ENCODE data around the gene SNRK.

The SNRK gene

DNA sequence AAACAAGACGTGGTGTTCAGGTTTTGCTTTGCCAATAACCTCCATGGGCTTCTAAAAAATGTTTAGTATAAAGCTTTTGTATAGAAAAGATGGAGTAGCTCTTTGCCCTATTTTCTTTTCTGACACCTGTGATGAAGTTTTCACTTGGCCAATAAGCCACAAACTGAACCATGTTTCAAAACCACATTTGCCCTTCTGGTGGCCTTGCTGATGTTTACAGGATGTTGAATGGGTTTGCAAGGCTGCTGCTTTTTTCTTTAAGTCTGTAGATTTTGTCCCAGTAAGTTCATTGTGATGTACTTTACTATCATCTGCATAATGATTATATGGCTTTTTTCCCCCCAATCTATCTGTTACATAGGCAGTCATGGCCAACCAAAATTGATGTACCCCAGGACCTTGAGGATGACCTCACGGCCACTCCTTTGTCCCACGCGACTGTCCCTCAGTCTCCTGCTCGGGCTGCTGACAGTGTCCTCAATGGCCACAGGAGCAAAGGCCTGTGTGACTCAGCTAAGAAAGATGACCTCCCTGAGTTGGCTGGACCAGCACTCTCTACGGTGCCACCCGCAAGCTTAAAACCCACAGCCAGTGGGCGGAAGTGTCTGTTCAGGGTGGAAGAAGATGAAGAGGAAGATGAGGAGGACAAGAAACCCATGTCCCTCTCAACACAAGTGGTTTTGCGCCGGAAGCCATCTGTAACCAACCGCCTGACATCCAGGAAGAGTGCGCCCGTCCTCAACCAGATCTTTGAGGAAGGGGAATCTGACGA lies 60.8 kb downstream of the SNRK start:
- TF ChIP-seq, protein P1, sequence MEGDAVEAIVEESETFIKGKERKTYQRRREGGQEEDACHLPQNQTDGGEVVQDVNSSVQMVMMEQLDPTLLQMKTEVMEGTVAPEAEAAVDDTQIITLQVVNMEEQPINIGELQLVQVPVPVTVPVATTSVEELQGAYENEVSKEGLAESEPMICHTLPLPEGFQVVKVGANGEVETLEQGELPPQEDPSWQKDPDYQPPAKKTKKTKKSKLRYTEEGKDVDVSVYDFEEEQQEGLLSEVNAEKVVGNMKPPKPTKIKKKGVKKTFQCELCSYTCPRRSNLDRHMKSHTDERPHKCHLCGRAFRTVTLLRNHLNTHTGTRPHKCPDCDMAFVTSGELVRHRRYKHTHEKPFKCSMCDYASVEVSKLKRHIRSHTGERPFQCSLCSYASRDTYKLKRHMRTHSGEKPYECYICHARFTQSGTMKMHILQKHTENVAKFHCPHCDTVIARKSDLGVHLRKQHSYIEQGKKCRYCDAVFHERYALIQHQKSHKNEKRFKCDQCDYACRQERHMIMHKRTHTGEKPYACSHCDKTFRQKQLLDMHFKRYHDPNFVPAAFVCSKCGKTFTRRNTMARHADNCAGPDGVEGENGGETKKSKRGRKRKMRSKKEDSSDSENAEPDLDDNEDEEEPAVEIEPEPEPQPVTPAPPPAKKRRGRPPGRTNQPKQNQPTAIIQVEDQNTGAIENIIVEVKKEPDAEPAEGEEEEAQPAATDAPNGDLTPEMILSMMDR (IDR thresholded peaks at IDR 0.05; ENCODE audit: insufficient read depth, low read depth, low read length, missing control alignments) = no peak
- H3K4me3 ChIP-seq (ENCODE audit: low read depth, low read length) = no peak overlapping the region
- no peak for DNase-seq (ENCODE audit: low read depth)

DNA sequence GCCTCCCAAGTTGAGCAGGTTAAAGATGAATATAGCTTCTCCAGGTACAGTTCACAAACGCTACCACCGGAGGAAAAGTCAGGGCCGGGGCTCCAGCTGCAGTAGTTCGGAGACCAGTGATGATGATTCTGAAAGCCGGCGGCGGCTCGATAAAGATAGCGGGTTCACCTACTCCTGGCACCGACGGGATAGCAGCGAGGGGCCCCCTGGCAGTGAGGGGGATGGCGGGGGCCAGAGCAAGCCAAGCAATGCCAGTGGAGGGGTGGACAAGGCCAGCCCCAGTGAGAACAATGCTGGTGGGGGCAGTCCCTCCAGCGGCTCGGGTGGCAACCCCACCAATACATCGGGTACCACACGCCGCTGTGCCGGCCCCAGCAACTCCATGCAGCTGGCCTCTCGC lies 61.4 kb downstream of the SNRK start:
- TF ChIP-seq, protein P1 (IDR thresholded peaks at IDR 0.05; ENCODE audit: insufficient read depth, low read depth, low read length, missing control alignments) = no peak
- no peak overlapping the region for H3K4me3 ChIP-seq (ENCODE audit: low read depth, low read length)
- no peak for DNase-seq (ENCODE audit: low read depth)

DNA sequence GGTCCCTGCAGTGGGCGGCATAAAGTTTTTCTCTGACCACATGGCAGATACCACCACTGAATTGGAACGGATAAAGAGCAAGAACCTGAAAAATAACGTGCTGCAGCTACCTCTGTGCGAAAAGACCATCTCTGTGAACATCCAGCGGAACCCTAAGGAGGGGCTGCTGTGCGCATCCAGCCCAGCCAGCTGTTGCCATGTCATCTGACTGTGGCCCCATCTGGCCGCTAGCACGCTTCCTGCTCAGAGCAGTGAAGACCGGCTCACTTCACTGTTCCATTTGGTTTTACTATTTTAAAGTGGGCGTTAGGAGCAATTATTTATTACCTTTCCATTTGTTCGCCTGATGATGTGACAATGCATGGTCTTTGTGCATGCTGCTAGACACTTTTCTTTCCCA lies 62.0 kb downstream of the SNRK start:
- no peak for DNase-seq (ENCODE audit: low read depth)

DNA sequence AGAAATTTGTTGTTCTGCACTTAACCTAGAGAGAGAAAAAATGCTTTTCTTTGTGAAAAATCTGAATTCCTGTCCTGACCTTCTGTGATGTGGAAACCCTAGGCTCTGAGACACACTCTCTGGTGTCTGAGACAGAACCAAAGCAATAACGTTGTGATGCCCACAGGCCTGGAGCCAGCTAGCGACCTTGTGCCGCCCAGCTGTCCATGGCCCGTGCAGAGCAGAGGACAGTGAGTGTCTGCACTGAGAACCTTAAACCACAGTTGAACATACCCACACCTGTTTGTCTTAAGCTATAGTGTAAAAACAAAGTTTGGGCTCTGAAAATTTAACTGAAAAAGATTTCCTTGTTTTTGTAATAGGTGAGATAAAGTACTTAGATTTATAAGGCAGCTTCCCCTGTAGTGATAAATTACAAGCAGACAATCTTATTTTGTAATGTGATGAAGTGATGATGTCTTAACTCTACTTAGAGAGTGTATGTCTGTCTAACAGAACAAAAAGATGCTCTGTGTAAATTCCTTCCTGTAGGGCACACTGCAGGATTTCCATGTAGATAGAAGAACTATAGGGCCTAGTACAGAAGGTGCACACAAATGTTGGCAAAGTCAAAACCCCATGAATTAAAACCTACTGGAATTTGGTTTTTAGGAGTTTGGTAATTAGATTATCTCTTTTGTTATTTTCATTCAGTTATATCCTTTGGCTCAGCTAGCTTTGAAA lies 62.7 kb downstream of the SNRK start:
- no peak overlapping the region for H3K4me3 ChIP-seq (ENCODE audit: low read depth, low read length)
- DNase-seq (ENCODE audit: low read depth) = no peak
- TF ChIP-seq, protein P1 (IDR thresholded peaks at IDR 0.05; ENCODE audit: insufficient read depth, low read depth, low read length, missing control alignments) = no peak

More for the DNA sequence above, 62.0 kb downstream of the SNRK start:
- TF ChIP-seq, protein P1 (IDR thresholded peaks at IDR 0.05; ENCODE audit: insufficient read depth, low read depth, low read length, missing control alignments) = no peak
- no peak overlapping the region for H3K4me3 ChIP-seq (ENCODE audit: low read depth, low read length)

DNA sequence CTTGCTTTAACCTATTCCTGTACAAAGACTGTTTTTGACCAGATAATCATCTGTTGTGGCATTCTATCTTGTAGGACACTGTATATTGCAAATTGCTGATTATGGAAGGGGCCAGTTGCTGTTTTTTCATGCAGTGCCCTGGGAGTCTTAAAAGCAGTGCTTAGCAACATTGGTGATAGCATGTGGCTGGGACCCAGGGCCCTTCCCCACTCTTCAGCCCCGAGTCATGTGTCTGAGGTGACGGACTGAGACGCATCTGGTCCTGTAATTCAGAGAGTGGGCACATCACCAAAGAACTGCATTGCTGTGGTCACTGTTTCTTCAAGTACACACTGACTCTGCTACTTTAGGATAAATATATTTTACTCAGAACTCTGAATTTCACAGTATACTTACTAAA lies 63.4 kb downstream of the SNRK start:
- TF ChIP-seq, protein P1 (IDR thresholded peaks at IDR 0.05; ENCODE audit: insufficient read depth, low read depth, low read length, missing control alignments) = no peak
- no peak overlapping the region for H3K4me3 ChIP-seq (ENCODE audit: low read depth, low read length)
- no peak for DNase-seq (ENCODE audit: low read depth)

DNA sequence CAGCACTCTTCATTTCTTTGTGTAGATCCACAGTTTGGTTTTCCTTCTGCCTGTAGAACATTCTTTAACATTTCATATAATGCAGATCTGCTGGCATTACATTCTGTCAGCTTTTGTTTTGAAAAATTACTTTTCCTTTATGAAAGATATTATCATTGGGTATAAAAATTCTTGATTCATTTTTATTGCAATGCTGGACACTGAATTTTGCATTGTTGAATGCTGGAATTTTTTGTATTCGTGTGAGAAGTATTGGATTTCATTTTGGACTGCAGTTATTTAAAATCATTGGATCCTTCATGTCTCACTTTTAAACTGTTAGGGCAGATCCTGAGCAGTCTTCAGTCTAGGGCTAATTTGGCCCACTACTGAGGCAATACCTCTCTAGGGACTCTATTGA lies 67.1 kb downstream of the SNRK start:
- DNase-seq (ENCODE audit: low read depth) = no peak
- no peak overlapping the region for H3K4me3 ChIP-seq (ENCODE audit: low read depth, low read length)
- TF ChIP-seq, protein P1 (IDR thresholded peaks at IDR 0.05; ENCODE audit: insufficient read depth, low read depth, low read length, missing control alignments) = no peak

Data from GM12865 (cell line).